GM18502 (cell line): Measurements from ENCODE around the gene VSIG10.
A peak's percentile ranks its signal among the peaks of the same experiment; 100 is the strongest.
"Not testable (repeated sequence)": the region's sequence is repeated elsewhere in the genome, so short reads cannot be mapped to it uniquely, and the experiment has no call there.

Source experiments
- ATAC-seq: cut with Tn5 transposase; IDR thresholded peaks from one replicate; pipeline ENCODE4 v1.9.1; 2021; ENCODE audit warnings: mild to moderate bottlenecking; ENCODE audit not compliant: unreplicated experiment, poor library complexity

The VSIG10 gene

GRCh38 chr12:118035190-118036041, 68.4 kb downstream of the VSIG10 start:
- peak; percentile 88 for ATAC-seq

- no peak for ATAC-seq
Observed at GRCh38 chr12:118034429-118035189, 69.2 kb downstream of the VSIG10 start.

- ATAC-seq: no peak
Observed at GRCh38 chr12:118033902-118034301, 69.9 kb downstream of the VSIG10 start.

- ATAC-seq: no peak
Observed at GRCh38 chr12:118033323-118033722, 70.5 kb downstream of the VSIG10 start.

- ATAC-seq: no peak
Observed at GRCh38 chr12:118032188-118032587, 71.6 kb downstream of the VSIG10 start.

GRCh38 chr12:118029166-118029565, 74.6 kb downstream of the VSIG10 start:
- ATAC-seq: no peak

GRCh38 chr12:118025168-118025567, 78.6 kb downstream of the VSIG10 start:
- no peak for ATAC-seq

GRCh38 chr12:118023301-118023860, 80.4 kb downstream of the VSIG10 start:
- no peak for ATAC-seq

GRCh38 chr12:118022728-118023109, 81.1 kb downstream of the VSIG10 start:
- no peak for ATAC-seq

GRCh38 chr12:118022097-118022727, 81.6 kb downstream of the VSIG10 start:
- not testable (repeated sequence) for ATAC-seq

GRCh38 chr12:118020036-118020435, 83.8 kb downstream of the VSIG10 start:
- ATAC-seq: no peak

- no peak for ATAC-seq
Observed at GRCh38 chr12:118017926-118018325, 85.9 kb downstream of the VSIG10 start.

- peak; percentile 100 for ATAC-seq
Observed at GRCh38 chr12:118016424-118017264, 87.2 kb downstream of the VSIG10 start, which contains the start of gene RFC5. RFC5 (plus strand) TSS chr12:118016703; CDS start chr12:118016828, 125 bp downstream.

GRCh38 chr12:118015944-118016343, 87.9 kb downstream of the VSIG10 start:
- ATAC-seq: no peak

- ATAC-seq: no peak
Observed at GRCh38 chr12:118015306-118015705, 88.5 kb downstream of the VSIG10 start.
